NCI-H1930 (cell line): ENCODE data around the gene SIRT7.

Experiments
- DNase-seq, 2 experiments: peaks; one replicate each; lab custom pipeline; 2025; lab: John Stamatoyannopoulos, UW

The SIRT7 gene, protein sequence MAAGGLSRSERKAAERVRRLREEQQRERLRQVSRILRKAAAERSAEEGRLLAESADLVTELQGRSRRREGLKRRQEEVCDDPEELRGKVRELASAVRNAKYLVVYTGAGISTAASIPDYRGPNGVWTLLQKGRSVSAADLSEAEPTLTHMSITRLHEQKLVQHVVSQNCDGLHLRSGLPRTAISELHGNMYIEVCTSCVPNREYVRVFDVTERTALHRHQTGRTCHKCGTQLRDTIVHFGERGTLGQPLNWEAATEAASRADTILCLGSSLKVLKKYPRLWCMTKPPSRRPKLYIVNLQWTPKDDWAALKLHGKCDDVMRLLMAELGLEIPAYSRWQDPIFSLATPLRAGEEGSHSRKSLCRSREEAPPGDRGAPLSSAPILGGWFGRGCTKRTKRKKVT

DNA sequence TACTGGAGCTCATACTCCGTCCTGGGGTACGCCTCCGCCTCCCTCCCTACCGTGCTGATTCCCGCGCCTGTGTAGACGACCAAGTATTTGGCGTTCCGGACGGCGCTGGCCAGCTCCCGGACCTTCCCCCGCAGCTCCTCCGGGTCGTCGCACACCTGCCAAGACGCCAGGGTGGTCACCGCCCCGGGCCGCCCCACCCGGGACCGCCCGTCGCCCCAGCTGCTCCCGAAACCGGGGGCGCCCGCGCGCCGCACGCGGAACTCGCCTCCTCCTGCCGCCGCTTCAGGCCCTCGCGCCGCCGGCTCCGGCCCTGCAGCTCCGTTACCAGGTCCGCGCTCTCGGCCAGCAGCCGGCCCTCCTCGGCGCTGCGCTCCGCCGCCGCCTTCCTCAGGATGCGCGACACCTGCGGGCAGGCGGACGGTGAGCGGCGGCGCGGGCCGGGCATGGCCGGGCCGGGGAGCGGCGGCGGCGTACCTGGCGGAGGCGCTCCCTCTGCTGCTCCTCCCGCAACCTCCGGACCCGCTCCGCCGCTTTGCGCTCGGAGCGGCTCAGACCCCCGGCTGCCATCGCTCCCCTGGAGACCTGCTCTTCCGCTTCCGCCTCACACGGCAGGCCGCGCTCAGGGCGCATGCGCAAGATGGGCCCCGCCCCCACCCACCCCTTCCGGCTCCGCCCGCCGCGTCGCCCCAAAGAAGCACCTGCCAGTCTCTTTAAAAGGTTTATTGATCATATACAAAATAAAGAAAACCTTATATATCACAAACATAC lies at the start of gene SIRT7:
Gene SIRT7 (minus strand): TSS at position 612 of the 768 bp plus-strand sequence. CDS start 45 bp downstream, at position 567.
- DNase-seq, result peak; percentile 78 to 89

DNA sequence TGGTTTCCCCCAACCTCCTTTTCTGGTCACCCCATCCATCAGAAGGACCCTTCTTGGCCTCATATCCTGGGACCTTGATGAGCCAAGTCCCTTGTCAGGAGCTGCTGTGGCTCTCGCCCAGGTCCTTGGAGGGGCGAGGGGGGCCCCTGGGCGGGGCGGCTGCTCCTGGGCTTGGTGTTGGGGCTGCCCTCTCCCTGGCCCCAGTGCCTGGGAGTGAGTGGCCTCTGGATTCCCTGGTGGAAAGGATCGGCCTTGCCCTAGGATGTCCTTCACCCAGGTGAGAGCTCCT lies 49.2 kb upstream of the SIRT7 start:
- no peak for DNase-seq

DNA sequence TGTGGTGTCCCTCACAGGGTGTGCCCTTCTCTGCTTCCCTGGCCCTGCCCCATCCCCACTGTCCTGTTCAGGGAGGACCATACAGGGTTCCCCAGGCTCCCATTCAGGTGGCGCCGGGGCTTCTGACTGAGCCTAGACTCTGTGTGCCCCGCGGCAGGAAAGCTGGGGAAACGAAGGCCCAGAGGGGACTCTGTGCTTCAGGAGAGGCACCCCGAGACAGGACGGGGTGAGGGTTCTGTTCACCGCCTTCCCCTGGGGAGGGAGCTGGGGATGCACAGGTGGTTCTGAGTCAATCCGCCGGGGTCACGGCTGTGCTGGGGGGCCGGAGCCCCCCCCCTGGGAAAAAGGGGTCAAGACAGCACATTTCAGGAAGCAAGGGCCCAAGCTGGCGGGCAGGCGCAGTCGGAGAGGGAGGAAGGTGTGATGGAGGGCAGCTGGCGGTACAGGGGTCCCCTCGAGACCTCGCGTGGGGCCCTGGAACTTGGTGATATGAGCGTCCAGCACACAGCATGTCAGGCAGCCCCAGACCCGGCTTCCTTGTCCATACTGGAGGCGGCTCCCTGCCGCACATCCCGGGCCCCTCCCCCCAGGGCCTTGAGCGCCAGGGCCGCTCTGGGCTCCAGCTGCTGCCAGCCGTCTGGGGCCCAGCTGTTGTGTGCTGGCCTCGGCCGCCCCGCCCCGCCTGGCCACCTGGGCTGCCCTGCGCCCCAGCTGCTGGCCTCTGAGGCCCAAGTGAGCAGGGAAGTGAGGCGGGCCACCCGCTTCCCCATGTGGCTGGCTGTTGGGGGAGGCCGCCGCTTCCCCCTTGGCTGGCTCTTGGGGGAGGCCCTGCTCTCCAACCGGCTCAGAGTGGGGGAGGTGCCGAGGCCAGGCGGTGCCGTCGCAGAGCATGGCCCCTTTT lies 48.6 kb upstream of the SIRT7 start:
- no peak for DNase-seq

DNA sequence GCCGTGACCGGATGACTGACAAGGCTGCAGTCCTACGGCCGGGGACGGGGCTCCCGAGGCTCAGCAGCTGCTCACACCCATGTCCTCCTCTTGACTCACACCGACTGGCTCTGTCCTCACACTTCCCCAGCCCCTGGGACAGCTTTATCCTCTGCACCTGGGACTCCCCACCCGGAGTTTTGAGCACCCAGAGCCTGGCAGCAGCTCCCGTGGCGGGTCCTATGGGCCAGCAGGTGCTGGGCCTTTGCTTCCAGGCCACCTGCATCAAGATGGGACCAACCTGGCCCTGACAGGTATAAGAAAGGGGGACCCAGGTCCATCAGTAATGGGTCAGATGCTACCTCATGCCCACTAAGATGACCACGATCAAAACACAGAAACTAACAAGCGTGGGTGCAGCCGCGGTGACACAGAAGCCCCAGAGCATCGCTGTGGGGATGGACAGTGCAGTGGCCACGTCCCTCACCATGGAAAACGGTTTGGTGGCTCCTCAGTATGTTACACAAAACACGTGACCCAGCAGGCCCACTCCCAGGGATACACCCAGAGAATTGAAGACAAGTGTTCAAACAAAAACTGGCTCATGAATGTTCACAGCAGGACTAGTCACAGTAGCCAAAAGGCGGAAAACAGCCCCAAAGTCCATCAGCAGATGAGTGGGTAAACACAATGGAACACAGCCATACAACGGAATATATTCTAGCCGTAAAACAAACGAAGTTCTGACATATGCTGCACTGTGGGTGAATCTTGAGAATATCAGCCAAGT lies 46.3 kb upstream of the SIRT7 start:
- DNase-seq, result no peak

DNA sequence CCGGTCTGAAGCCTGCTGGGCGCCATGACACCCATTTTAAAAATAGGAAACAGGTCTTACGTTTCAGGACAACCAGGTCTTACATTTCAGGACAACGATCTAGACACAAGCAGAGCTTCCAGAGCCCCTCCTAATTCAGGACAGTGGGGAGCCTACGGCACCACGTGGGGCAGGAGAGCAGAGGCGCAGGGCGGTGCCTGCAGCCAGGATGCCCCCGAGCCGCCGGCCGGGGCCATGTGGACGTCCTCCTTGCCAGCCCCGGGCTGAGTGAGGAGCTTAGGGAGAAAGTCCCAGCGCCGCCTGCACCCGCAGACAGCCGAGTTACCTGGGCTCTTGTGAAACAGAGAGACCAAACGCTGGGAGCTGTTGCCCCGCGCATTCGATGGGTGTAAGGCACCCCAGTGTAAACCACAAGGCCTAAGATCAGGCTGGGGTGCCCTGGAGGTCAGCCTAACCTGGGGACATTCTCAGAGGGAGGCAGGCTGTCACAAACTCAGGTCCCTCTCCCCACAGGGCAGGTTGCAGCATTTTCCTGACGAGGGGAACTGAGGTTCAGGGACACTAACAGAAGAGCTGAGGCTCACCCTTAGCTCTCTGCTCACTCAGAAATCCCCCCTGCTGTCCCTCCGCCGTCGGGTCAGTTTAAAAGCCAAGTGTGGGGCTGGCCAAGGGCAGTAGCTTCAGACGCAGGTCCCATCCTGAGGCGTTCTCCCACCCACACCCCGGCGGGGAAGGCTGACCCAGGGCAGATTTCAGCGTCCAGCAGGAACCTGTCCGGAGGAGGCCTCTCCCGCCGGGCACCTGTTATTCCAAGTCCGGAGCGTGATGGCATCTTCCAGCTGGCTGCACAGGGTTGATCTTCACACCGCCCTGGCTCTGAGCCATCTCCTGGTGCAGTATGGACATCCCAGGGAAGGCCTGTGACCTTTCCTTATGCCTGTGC lies 44.8 kb upstream of the SIRT7 start:
- DNase-seq, result no peak

DNA sequence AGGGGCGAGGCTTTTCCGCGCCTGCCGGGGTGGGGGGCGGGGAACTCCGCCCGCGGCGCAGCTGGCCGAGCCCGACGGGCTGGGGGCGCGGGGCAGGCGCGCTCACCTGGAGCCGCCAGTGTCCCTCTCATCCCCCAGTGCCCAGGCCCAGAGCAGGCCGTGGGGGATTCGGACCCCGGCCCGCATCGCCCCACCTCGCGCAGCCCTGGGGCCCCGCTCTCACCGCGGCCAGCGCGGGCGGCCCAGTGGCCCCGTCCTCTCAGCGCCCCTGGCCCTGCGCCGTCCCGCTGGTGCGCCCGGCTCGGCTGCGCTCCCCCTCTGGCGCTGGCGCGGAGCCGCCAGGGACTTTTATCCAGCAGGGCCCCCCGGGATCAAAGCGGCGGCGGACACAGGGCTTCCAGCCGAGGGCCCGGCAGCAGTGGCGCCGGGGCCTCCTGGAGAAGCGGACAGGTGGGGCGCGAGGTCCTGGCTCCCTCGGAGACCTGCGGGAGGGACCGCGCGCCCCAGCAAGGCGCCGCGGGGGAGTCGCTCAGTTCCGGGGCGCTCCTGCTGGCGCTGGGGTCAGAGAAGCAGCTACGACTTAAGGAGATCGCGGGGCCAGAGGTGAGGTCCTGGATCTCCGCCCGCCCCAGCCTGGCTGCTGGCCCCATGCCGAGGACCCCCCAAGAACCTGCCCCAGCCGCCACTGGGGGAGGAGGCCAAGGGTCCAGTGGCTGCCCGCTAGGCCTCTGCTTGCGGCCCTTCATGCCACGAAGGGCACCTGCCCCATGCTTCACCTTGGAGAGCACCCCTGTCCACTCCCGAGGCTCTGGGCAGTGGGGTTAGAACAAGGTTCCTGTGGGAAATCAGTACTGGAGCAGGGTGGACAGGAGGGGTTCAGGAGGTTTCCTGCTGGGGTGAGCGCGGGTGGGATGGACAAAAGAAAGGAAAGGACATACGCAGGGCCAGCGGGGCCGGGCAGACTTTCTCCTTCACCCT lies 43.8 kb upstream of the SIRT7 start:
- DNase-seq, result no peak

DNA sequence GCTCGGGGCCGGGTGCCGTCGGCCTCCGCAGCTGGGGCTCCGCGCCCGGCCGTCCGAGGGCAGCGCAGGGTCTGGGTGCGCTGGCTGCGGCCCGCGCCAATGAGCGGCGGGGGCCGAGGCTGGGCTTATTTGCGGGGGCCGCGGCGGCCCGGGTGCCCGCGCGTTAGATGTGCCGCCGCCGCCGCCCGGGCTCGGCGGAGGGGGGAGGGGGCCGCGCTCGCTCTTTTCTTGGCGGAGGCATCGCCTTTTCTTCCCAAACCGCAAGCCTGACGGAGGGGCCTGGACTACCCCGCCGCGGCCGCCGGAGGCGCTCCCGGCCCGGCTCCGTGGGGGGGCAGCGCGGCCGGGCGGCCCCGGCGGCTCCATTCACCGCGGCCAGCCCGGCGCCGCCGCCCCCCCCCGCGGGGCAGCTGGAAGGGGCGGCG lies 43.1 kb upstream of the SIRT7 start, which contains the start of gene NOTUM:
Gene NOTUM (minus strand): TSS at position 101 of the 425 bp plus-strand sequence. CDS start 278 bp downstream, outside the sequence.
- no peak for DNase-seq

DNA sequence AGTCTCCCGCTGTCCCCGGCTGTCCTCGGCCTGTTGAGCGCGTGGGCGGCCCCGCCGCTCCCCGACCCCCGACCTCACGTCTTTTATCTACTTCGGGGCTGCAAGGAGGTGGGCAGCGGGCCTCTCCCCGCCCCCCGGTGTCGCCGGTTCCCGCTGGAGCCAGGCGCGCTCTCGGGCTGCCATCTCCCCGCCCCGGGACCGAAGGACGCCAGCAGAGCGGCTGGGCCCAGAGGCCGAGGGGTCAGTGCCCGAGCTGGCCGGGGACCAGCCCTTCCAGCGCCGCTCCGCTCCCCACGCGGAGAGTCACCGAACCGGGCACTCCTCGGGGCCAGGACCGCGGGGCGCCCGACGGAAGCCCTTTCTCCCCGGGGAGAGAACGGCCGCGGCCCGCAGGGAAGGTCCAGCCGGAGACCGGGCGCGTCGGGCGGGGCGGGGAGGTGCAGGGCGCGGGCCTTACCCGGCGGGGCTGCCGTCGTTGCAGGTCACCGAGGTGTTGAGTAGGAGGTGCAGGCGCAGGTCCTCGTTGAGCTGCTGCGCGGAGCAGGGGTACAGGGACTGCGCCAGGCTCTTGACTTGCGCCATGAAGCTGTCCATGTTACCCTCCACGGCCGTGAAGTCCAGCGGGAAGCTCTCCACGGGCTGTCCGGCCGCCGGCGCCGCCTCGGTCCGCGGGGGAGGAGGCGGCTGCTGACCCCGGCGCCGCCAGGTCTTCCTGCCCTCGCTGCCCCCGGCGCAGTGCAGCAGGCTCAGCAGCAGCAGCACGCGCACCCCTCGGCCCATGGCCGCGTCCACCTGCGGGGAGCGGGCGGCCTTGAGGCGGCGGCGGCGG lies 42.4 kb upstream of the SIRT7 start:
- DNase-seq, result no peak

DNA sequence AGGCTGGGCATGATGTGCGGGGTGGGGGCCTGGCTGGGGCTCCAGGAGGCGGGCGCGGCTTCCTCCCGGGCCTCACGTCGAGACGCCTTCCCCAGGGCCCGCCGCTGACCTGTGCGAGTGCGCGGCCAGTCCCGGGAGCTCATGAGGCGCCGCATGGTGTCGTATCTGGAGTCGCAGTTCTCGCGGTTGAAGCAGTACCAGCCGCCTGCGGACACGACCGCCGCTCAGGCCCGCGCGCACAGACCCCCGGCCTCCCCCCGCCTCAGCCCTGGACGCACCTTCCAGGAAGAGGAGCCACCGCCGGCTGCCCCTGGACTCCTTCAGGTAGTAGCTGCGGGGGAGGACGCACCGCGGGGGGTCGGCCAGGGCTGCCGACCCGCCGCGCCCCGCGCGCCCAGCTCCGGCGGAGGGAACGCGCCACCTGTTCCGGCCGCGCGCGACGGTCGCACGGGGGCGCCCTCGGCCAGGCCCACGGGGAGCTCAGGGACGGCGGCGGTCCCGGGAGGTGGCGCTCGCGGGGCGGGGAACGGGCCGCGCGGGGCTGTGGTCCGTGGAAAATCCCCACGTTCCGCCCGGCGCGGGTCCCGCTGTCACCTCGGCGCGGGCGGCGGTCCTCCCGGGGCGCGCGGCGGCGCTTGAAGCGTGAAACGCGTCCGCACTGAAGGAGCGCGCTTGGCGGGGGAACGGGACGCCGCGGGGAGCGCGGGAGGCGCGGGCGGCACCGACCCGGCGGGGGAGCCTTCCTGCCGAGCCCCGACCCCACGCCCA lies 41.6 kb upstream of the SIRT7 start:
- peak; percentile 65 to 75 for DNase-seq

DNA sequence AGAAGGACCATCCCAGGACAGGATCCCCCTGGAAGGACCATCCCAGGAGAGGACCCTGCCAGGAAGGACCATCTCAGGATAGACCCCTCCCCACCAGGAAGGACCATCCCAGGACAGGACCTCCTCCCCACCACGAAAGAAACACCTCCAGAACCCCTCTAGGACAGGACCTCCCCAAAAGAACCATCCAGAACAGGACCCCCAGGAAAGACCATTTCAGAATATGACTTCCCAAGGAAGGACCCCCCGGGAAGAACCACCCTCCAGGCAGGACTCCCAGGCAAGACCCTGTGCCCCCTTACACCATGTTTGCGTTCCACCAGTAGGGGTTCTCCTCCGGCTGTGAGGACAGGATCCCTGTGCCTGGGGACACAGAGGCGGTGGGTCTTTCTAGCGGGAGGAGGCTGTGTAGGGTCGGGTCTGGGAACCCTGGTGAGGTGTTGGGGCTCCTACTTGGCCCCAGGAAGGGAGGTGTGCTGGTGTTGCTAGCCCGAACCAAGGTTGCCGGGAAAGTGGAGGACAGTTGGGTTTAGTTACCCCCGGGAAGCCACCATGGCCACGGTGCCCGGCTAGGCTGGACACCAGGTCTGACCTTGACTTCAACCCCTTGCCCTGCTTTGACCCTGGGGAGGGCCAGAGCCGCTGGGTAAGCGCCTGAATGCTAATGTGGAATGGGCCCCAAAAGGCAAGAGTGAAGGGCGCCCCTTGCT lies 40.8 kb upstream of the SIRT7 start:
- DNase-seq, result no peak

DNA sequence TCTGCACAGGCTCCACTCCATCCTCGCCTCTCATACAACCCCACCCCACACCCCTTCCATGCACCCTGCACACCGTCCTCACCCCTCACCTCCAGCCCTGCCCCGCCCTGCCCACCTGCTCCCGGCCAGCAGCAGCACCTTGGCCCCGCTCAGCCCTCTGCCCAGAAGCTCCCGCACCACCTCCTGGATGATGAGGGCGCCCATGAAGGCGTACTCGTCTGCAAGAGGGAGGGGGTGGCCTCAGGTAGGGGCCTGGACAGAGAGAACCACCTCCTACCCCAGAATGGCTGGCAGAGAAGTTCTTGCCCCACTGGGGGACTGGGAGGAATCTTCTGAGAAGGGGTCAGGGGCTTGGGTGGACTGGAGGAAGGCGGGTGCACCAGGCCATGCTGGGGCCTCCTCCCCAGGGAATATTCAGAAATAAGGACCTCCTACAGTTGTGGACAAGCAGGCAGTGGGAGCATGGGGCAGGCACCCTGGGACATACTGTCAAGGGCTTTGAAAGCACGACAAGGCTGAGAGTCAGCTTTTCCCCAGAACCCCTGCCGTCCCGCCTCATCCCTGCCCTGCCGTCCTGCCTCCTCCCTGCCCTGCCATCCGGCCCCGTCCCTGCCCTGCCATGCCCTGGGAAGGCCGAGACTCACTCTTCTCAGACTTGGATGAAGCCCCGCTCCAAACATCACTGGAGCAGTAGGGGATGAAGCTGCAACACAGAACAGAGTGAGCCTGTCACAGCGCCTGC lies 39.9 kb upstream of the SIRT7 start:
- no peak for DNase-seq

DNA sequence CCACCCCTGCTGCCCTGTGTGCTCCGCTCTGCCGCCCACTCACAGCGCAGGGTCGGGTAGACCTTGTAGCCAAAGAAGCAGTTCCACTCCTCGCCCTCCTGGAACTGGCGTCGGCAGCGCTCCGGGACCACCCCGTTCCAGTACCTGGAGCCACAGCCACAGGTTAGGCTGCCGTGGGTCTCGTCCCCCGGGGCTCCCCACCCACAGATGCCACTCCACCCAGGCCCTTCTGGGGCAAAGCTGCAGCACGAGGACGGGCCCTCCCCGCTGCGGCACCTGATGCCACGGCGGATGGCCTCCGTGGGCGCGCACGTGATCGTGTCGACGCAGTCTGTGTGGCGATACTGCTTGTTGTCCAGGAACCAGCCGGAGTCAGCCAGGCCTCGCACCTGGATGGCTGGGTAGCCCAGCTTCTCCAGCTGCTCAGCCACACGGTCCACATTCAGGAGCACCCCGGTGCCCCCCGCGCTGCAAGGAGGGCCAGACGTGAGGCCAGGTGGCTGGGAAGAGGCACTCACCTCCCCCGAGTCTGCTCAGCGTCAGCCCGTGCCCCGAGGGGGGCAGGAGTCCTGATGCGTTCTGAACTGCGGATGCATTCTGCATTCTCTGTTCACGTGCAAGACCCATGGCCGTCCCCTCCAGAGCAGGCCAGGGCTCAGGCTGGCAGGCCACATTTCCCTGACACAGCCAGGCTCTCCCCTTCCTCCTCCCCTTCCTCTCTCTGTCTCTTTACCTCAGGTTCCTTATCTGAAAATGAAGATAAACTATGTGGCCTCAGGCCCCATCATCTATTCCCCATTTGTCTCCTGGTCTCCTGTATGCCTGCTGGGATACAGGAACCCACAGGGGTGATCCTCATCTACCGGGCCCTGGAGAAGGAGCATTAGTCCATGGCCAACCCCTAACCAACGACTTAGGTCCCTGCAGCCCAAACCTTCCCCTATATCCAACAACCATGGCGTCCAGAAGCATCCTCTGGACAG lies 38.9 kb upstream of the SIRT7 start:
- no peak for DNase-seq

DNA sequence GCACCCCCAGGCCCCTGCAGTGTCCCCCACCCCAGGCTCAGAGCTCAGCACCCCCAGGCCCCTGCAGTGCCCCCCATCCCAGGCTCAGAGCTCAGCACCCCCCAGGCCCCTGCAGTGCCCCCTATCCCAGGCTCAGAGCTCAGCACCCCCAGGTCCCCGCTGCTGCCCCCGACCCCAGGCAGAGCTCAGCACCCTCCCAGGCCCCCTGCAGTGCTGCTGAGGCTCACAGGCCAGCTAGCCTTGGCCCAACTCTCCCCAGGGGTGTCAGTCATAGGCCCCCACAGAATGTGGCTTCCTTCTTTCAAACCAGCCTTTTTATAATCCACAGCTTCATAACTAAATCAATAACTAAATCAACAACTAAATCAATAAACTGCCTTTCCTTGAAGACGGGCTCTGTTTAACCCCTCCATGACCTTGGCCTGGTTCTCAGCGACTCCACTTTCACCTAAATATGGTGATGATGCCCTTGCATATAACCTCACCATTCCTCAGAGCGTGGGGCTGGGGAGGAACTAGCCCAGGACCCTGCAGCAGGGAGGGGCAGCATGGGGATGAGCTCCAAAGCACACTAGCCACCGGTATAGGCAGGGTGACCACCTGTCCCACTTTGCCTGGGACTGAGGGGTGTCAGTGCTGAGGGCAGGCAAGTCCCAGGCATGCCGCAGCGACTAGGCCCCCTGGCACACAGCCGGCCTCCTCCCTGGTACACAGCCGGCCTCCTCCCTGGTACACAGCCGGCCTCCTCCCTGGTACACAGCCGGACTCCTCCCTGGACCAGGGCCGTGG lies 38.0 kb upstream of the SIRT7 start:
- no peak for DNase-seq

DNA sequence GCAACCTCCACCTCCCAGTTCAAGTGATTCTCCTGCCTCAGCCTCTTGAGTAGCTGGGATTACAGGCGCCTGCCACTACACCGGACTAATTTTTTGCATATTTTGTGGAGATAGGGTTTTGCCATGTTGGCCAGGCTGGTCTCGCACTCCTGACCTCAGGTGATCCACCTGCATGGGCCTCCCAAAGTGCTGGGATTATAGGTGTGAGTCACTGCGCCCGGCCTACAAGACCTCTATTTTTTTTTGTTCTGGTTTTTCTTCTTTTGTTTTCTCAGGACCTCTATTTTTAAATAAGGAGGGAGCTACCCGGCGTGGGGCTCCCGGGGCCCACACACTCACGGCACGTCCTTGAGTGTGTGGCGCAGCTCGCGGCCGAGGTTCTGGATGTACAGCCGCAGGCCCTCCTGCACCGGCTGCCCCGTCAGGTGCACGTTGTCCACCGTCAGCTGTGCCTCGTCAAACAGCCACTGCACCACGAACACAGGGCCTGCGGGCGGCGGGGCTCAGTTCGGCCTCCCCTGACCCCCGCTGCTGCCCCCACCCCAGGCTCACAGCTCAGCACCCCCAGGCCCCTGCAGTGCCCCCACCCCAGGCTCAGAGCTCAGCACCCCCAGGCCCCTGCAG lies 37.2 kb upstream of the SIRT7 start:
- no peak for DNase-seq
